OCI-LY7 (cell line): ENCODE results near the gene CFAP68.

ENCODE experiments used
- CTCF ChIP-seq: fragments of 200-600 bp; sonication (generic); conservative IDR thresholded peaks from 2 replicates; pipeline ENCODE4 v1.5.1; 2014; ENCODE audit warnings: mild to moderate bottlenecking, antibody characterized with exemption, low read length, moderate library complexity, mixed read lengths
- EZH2phosphoT487 ChIP-seq: fragments of 200-600 bp; sonication (generic); IDR thresholded peaks from 2 replicates; pipeline ENCODE4 v1.6.1; 2018; ENCODE audit warnings: low read depth, borderline replicate concordance, mild to moderate bottlenecking, mixed run types, antibody characterized with exemption, low read length, moderate library complexity, mixed read lengths

DNA sequence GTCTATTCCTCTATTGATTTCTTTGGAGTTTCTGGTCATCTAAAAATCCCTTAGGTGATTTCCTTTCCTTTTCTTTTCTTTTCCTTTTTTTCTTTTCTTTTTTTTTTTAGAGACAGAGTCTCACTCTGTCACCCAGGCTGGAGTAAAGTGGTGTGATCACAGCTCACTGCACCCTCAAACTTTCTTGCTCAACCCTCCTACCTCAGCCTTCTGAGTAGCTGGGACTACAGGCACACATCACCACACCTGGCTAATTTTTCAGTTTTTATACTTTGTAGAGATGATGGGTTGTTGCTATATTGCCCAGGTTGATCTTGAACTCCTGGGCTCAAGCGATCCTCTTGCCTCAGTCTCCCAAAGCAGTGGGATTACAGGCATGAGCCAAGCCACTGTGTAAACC is 37.4 kb downstream of the CFAP68 start:
- TF ChIP-seq CTCF (no peak), EZH2phosphoT487 (no peak)
